ENCODE results near the gene MBD5.

DNA sequence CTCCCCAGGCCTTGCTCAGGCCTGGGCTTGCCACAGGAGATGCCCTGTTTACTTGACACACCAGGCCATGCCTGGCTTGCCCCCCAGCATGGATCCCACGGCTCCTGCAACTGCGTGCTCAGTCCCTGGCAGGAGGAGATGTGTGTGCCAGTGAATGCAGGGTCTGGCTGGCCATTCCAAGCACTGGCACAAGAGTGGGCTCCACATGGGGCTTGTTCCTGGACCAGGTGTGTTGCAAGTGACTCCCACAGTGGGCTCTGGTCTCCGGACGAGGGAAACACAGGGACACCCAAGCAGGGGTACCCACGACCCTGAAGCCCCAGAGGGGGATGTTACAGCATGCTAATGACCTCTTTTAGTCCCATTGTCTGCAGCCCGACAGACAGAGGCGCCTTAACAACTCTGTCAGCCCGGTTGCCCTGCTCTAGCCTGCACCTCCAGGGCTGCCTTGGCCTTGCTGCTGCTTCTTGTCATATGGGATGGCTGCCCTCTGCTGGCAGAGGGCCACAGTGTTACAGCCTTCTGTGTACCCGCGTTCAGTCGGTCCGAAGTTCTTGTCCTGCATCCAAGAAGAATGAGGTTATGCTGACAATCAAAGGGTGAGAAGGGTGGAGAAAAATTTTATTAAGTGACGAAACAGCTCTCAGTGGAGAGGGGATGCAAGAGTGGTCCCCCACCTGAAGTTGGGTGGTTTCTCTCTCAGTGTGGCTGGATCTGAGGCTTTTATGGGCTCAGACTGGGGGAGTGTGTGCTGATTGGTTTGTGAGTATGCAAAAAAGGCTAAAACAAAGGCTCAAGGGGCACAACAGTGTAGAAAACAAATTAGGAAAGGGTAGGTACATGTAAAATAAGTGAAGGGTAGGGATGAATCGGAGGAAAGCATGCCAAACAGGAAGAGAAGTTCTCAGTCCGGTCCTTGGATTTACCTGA is 180.4 kb downstream of the MBD5 start:
- TF ChIP-seq MAZ (IDR thresholded peaks at IDR 0.05; ENCODE audit: borderline replicate concordance, low read depth, low read length): no peak
- peak; percentile 41 for TF ChIP-seq CTCF (conservative IDR thresholded peaks at IDR 0.05; ENCODE audit: low read depth, low read length)
- no peak for TF ChIP-seq MXI1 (IDR thresholded peaks at IDR 0.05; ENCODE audit: borderline replicate concordance, low read depth, low read length)
- no peak for TF ChIP-seq POLR2A (IDR thresholded peaks at IDR 0.05; ENCODE audit: low read depth, low read length)

All from IMR-90 (cell line).